NCI-H2196 (cell line): ENCODE measurements around the gene FAM3D.
"Not testable (repeated sequence)": the region's sequence is repeated elsewhere in the genome, so short reads cannot be mapped to it uniquely, and the experiment has no call there.

Experiments used
- DNase-seq: peaks from one replicate; lab custom pipeline; 2025; ENCODE audit not compliant: unreplicated experiment; lab: John Stamatoyannopoulos, UW

FAM3D gene

DNA sequence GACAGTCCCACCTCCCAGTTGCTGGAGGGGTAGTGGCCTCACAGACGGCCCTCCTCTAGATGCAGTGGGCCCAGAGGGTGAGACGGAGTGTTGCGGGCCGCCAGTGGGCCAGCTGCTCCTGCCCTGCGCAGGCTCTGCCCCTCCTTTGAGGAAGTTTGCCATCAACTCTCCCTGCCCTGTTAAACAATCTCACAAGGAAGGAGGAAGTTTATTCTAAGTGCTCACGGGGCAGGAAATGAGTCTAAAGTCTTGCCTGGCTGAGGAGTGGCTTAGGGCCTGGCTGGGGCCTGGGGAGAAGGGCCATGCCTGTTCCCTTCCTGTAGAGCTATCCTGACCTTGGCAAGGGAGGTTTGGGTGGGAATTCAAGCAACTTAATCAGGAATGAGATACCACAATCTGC lies at the start of gene FAM3D:
Gene FAM3D, minus strand, starts transcription at position 92 of the 400 bp plus-strand sequence. CDS start 11,211 bp downstream, outside the sequence.
- DNase-seq = no peak

DNA sequence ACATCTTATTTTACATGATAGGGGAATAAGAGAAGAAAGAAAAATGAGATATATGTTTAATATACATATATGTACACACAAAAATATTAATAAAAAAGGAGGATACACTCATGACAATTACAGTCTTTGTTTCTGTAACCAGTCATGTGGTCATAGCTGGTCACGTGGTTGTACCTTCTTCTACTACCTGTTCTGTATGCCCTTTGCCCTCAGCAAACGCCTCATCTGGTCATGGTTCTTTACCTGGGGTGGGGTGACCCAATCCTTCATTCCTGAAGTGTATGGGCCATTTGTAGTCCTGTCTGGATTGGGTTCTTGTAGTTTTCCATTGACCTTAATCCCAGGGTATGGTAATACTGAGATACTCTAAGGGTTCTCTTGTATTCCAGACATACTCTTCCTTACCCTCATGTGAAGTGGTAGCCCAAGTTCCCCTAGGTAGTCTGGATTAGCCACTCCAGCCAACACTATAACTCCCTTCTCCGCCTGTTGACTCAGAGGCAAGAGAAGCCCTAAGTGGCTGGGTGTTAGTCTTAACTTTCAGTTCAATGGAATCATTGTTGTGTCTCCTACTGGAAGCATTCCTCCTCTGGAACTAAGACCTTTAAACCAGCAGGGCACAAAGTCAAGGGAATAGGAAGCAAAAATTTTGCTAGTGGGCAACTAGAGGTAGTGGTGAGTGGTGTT lies 47.3 kb upstream of the FAM3D start:
- no peak for DNase-seq

DNA sequence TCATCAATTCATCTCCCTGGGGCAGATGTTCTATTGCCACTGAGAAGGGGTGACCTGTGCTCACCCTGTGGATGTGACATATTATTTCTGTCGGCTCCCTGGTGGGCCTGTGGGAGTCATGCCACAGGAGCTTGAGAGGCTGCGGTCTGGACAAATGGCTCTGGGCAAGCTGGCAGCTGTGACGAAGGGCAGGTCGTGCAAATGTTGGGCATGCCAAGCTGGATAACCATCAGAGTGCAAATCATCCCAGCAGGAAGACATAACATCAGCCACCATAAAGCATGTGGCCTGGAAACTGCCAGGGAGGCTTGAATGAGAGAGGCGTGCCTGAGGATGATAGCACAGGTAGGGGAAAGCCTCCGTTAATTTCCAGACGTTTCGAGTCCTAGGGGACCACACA lies 45.3 kb upstream of the FAM3D start:
- no peak for DNase-seq

DNA sequence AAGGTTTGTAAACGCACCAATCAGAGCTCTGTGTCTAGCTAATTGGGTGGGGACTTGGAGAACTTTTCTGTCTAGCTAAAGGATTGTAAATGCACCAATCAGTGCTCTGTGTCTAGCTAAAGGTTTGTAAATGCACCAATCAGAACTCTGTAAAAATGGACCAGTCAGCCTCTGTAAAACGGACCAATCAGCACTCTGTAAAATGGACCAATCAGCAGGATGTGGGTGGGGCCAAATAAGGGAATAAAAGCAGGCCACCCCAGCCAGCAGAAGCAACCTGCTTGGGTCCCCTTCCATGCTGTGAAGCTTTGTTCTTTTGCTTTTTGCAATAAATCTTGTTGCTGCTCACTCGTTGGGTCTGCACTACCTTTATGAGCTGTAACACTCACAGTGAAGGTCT lies 42.4 kb upstream of the FAM3D start:
- not testable (repeated sequence) for DNase-seq

- no peak for DNase-seq
Measured at GRCh38 chr3:58708116-58708791, 41.7 kb upstream of the FAM3D start.

DNA sequence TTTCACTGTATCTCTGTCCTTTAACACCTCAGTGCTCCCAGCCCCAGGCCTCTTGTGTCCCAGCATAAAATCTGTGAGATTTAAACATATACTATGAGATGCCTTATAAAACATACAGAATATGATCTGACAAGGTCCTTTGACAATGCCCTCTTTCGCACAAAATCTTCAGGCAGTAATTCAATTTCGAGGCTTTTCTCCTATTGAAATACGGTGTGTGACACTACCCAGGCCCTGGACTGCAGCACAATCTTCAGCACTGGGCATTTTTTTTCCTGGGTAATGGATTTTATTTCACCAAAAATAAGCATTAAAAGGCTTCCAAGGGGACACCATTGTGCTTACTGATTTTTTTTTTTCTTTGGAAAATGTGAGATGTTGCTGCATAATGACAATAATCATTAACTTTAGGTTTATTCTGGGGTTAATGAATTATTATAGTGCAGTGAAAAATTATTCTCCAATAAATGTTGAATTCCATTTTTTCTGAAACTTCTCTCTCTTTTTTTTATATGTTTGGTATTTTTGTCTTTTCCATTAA lies 40.9 kb upstream of the FAM3D start:
- DNase-seq = no peak

- DNase-seq = no peak
Measured at GRCh38 chr3:58706395-58707167, 40.0 kb upstream of the FAM3D start.

DNA sequence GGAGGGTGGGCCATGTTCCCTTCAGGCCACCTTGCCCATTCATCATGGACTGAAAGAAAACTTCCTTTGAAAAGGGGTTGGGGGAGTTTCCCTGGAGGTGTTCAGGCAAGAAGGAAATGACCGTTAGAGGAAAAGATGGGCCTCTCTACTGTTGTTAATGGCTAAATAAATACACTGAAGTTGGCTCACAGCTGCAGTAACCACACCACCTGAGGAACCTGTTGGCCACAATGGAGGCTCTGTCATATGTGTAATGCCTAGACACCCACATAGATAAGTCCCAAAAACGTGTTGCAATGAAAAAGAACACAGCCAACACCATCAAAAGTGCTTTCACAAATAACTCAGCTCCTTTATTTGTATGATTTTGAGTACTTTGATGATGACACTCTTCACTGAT lies 38.2 kb upstream of the FAM3D start:
- no peak for DNase-seq

GRCh38 chr3:58704304-58704703 lies 37.7 kb upstream of the FAM3D start:
- not testable (repeated sequence) for DNase-seq

DNA sequence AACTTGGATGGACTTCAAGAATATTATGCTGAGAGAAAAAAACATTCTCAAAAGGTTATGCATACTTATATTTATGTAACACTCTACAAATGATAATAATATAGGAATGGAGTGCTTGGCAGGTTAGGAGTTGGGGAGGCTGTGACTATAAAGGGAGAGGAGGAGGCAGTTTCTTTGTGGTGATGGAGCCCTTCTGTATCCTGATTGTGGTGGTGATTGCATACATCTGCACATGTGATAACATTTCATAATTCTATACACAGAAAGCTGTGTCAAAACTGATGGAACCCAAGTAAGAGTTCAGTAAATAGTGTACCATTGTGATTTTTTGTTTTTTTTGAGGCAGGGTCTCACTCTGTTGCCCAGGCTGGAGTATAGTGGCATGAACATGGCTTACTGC lies 31.7 kb upstream of the FAM3D start:
- DNase-seq = no peak

- DNase-seq = no peak
Measured at GRCh38 chr3:58697561-58697960, 31.0 kb upstream of the FAM3D start.

- DNase-seq = not testable (repeated sequence)
Measured at GRCh38 chr3:58696813-58697212, 30.2 kb upstream of the FAM3D start.

DNA sequence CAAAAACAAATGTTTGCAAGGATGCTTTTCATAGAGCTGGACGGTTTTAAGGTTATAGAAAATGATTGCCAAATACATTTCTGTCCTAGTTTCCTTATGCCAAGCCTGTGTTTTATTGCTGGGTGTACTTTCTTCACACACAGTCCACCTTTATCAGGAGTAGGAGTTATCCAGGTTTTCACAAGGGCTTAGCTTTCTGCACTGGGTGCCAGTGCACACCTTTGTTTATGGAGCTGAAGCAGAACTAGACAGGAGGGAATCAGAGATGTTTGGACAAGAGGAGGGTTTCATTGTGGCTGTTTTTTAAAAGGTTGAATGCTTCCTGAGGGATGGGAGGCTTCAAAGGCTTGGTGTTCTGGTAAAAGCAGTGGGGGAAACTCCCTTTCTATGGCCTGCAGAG lies 29.5 kb upstream of the FAM3D start:
- DNase-seq = no peak

DNA sequence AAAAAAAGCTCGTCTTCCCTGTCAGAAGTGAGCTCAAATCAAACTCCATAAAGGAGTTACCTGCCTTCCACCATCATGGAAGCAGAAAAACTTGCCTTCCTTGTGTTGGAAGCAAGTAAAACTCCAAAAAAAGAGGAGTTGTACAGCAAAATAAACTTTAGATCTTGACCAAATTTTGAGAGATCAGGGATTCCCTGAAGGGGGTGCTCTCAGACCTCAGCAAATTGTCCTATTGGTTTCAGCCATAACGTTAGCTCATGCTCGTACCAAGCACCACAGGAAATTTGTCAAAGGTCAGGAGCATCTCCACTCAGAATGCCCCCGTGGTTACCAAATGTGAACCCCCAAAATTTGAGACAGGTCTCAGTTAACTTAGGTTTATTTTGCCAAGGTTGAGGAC lies 28.7 kb upstream of the FAM3D start:
- not testable (repeated sequence) for DNase-seq

DNA sequence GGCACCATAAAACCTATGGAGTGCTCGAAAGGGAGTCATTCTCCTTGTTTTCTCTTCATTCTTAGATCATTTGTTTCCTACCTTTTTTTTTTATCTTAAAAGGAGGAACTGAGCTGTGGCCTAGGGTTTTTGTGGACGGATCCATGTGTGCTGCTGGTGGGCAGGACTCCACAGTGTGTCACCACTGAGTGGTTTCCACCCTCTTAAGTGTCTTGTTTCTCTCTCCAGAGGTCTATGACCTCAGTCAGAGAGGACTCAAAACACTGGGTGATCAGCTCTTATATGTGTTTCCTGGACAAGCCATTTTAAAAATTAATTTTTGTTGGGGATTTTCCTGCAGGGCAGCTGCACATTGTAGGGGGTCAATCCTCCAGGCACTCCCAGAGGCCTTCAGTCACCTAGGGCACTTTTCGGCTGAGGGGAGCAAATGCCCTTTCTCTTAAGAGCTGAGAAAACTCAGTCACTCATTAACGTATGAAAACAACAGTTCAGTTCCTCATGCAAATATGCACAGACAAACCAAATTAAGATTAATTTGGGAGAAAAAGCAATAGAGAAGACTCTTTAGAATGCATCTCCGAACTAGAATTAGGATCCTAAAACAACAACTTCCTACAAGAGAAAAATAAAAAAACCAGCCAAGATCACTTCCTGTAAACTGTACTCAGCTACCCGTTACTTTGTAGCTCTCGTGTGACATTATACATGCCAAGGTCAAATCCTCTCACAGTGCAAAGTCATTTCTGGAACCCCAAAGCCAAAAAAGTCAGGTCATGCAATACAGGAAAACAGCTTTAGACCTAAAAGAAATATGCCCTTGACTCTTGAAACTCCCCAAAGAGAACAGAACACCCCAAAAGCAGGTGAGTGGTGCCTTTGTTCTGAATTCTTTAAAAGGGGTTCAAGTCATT lies 27.6 kb upstream of the FAM3D start:
- DNase-seq = no peak

- DNase-seq = no peak
Measured at GRCh38 chr3:58692484-58692883, 25.9 kb upstream of the FAM3D start.

DNA sequence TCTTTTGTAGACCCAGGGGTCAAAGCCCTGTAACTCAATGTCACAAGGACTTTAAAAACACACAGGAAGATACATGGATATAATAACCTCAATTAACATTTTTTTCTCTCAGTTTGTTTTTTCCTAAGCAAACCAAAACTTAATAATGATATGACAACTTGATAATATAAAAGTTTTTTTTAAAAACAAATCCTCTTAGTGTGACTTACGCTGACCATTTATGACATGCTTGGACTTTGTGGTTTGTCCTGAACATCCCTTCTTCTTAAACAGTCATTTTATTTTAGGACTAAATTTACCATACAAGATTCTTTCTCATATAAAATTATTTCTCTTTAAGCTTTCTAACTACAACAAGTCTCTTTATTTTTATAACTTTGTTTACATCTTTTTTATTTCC lies 25.4 kb upstream of the FAM3D start:
- peak; percentile 4 for DNase-seq

DNA sequence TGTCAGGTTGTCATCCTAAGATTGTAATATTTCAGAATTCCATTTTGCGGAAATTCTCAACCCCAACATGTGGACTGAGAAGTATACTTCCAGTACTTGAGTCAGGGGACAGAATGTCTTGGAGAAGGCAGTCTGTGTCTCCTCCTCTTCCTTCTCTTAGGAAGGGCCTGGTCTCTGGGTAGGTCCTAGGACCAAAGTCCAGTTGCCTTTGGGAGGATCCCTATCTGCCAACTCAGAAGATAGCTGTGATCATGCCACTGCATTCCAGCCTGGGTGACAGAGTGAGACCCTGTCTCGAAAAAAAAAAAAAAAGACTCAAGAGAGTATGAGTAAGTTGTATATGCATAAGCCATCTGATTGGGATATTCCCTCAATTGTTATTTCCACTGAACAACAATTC lies 23.9 kb upstream of the FAM3D start:
- DNase-seq = no peak

DNA sequence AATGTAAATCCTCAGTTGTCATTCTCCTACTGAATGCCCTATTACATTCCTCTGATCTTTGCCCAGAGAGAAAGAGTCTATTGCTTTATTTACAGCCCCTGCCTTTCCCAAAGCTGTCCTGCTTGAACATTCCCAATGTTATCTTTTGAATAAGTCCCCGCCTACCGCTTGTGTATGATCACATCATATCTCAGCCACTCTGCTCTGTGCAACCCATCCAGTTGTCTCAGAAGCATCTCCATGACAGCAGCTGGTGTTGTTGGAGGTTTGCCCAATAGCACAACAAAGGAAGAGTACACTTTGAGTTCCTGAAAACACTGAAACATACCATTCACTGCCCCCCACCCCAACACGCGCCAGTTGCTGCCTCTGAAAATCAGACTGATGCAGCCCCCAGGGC lies 22.0 kb upstream of the FAM3D start:
- peak; percentile 14 for DNase-seq

GRCh38 chr3:58686847-58687246 lies 20.3 kb upstream of the FAM3D start:
- DNase-seq = no peak

DNA sequence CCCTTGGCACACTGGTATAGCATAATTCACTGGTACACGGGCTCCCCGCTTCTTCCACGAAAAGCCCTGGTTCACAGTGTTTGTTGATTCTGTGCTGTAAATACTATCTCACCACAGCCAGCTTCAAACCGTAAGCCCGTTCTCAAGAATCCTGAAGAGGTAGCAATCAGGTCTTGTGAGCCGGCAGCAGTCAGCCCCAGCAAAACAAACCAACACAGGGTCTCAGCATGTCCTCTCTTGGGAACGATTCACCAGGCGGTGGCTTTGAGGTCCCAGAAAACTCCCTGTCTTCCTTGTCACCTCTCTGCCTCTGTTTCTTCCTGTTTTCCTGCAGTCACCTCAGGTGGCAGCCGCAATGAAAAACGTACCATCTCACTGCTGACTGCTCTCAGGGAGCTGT lies 19.1 kb upstream of the FAM3D start:
- DNase-seq = no peak
